Neural cell (in vitro differentiated cells): ENCODE data around the gene TMBIM4. TPM values are rescaled to one million over a fixed set of nuclear protein-coding genes. Genes with fewer than 3 reads are reported as not detected.

ENCODE experiments used
- H2AFZ ChIP-seq: fragments of 200-600, 300-800 bp; sonication (generic), shearing (Covaris generic); 2 replicates; pipeline ENCODE4 v1.6.0; 2014; ENCODE audit warnings: low read depth, mild to moderate bottlenecking, antibody characterized with exemption, low read length, moderate library complexity
- H3F3A ChIP-seq: fragments of 200-600 bp; shearing (Covaris generic); 2 replicates; pipeline ENCODE4 v1.6.1; 2016; ENCODE audit warnings: mild to moderate bottlenecking, moderate library complexity, mixed read lengths, antibody characterized with exemption, low read length; ENCODE audit not compliant: insufficient read depth, poor library complexity, severe bottlenecking
- H3K27ac ChIP-seq: fragments of 200-600, 300-800 bp; sonication (generic), shearing (Covaris generic); 2 replicates; pipeline ENCODE4 v1.5.1; 2014; ENCODE audit warnings: mild to moderate bottlenecking, low read length, moderate library complexity
- H3K27me3 ChIP-seq: fragments of 300-800, 200-600 bp; sonication (generic), shearing (Covaris generic); 2 replicates; pipeline ENCODE4 v1.6.0; 2014; ENCODE audit warnings: mild to moderate bottlenecking, low read depth, low read length, moderate library complexity; ENCODE audit not compliant: insufficient read depth
- H3K36me3 ChIP-seq: fragments of 300-800, 200-600 bp; sonication (generic), shearing (Covaris generic); 2 replicates; pipeline ENCODE4 v1.5.1; 2014; ENCODE audit warnings: mild to moderate bottlenecking, antibody characterized with exemption, low read length, moderate library complexity; ENCODE audit not compliant: insufficient read depth
- H3K4me2 ChIP-seq: fragments of 300-800, 200-600 bp; sonication (generic), shearing (Covaris generic); 2 replicates; pipeline ENCODE4 v1.6.0; 2014; ENCODE audit warnings: mild to moderate bottlenecking, low read length
- H3K4me3 ChIP-seq: fragments of 300-800, 200-600 bp; sonication (generic), shearing (Covaris generic); 2 replicates; pipeline ENCODE4 v1.5.1; 2014; ENCODE audit warnings: mild to moderate bottlenecking, low read length, moderate library complexity
- H3K79me2 ChIP-seq: fragments of 200-600 bp; shearing (Covaris generic); replicated peaks from 2 replicates; pipeline ENCODE4 v1.6.0; 2014; ENCODE audit warnings: mild to moderate bottlenecking, low read length, moderate library complexity; ENCODE audit not compliant: insufficient read depth
- H3K9ac ChIP-seq: fragments of 300-800, 200-600 bp; sonication (generic), shearing (Covaris generic); 2 replicates; pipeline ENCODE4 v1.6.1; 2016; ENCODE audit warnings: mild to moderate bottlenecking, low read length, mixed read lengths
- H3K9me2 ChIP-seq: fragments of 200-600 bp; shearing (Covaris generic); 2 replicates; pipeline ENCODE4 v1.6.1; 2016; ENCODE audit warnings: mild to moderate bottlenecking, low read length, mixed read lengths; ENCODE audit not compliant: insufficient read depth
- H3K9me3 ChIP-seq: fragments of 200-600, 300-800 bp; sonication (generic), shearing (Covaris generic); 2 replicates; pipeline ENCODE4 v1.6.1; 2016; ENCODE audit warnings: mild to moderate bottlenecking, mixed run types, low read length, moderate library complexity, mixed read lengths
- H4K20me1 ChIP-seq: fragments of 200-600 bp; shearing (Covaris generic); 2 replicates; pipeline ENCODE4 v1.6.1; 2016; ENCODE audit warnings: mild to moderate bottlenecking, mixed run types; ENCODE audit not compliant: insufficient read depth
- EP300 ChIP-seq: fragments of 450-650 bp; conservative IDR thresholded peaks from 2 replicates; pipeline ENCODE4 v1.6.1; 2014; ENCODE audit warnings: antibody characterized with exemption, mild to moderate bottlenecking, moderate library complexity; ENCODE audit not compliant: poor library complexity, severe bottlenecking
- EZH2 ChIP-seq: fragments of 200-600, 300-800 bp; shearing (Covaris generic), sonication (generic); IDR thresholded peaks from 2 replicates; pipeline ENCODE4 v1.6.1; 2014; ENCODE audit warnings: antibody characterized with exemption, low read length, borderline replicate concordance, mild to moderate bottlenecking; ENCODE audit not compliant: insufficient read depth, poor library complexity, severe bottlenecking
- MXI1 ChIP-seq: fragments of 450-650 bp; conservative IDR thresholded peaks from 2 replicates; pipeline ENCODE4 v1.6.1; 2014; ENCODE audit warnings: antibody characterized with exemption, mild to moderate bottlenecking; ENCODE audit not compliant: poor library complexity, severe bottlenecking
- POLR2AphosphoS5 ChIP-seq: IDR thresholded peaks from 2 replicates; pipeline ENCODE4 v1.6.1; 2012
- RAD21 ChIP-seq: fragments of 450-650 bp; conservative IDR thresholded peaks from 2 replicates; pipeline ENCODE4 v1.6.1; 2014; ENCODE audit warnings: antibody characterized with exemption, mild to moderate bottlenecking, moderate library complexity
- SMC3 ChIP-seq: fragments of 450-650 bp; conservative IDR thresholded peaks from 2 replicates; pipeline ENCODE4 v1.6.1; 2014; ENCODE audit warnings: antibody characterized with exemption, mild to moderate bottlenecking, moderate library complexity; ENCODE audit not compliant: poor library complexity
- TAF1 ChIP-seq: IDR thresholded peaks from 2 replicates; pipeline ENCODE4 v1.6.1; 2012; ENCODE audit warnings: low read depth
- polyA plus RNA-seq: library from polyadenylated mRNA; depleted of rRNA; stranded (reverse); fragments of >200 nt; gene quantifications from 2 replicates; pipeline ENCODE4 v1.2.3, GENCODE V29; 2014
- TF ChIP-seq, protein P1 (sequence below): fragments of 450-650 bp; IDR thresholded peaks from 2 replicates; pipeline ENCODE4 v1.5.1; 2014; ENCODE audit warnings: antibody characterized with exemption, mild to moderate bottlenecking, moderate library complexity; ENCODE audit not compliant: poor library complexity, severe bottlenecking
- TF ChIP-seq, protein P2 (sequence below): IDR thresholded peaks from 2 replicates; pipeline ENCODE4 v1.6.1; 2012; ENCODE audit warnings: borderline replicate concordance

The TMBIM4 gene
- polyA plus RNA-seq, 1 donor from 2014 or later, result 24.5 TPM

DNA sequence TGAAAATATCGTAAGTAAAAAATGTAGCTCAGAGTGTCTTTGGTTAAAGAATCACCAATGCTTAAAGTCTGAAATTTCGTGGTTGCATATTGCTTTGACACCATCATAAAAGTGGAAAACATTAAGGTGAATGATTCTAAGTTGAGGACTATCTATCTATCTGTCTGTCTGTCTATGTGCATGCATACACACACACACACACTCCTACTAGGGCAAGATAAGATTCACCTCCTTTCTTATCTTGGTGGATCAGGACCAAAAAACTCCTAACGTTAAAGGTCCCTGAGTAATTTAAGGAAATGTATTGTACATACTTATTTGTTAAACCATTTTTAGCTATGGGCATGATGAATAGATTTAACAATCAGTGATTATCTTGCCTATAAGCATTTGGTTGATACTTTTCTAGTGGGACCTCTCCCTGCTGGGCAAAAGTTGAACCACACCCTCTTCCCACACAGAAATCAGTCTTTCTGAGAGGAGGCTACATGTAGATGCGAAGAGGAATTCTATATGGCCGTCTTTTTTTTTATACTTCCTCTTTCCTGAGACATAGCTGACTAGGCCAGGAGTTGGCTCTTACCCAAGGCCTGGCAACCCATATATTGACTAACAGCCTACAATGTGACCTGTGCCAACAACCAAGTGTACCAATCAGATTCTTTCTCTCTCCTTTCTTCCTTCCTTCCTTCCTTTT is 19.9 kb downstream of the TMBIM4 start:
- no peaks in the 10 kb centered on the region for H3K9me2 ChIP-seq
- H3K4me3 ChIP-seq, result no peak overlapping the region
- H3K9ac ChIP-seq, result no peak overlapping the region
- no peaks in the 10 kb centered on the region for H3K27me3 ChIP-seq
- H3K4me2 ChIP-seq, result no peak overlapping the region
- no peaks in the 10 kb centered on the region for H3K9me3 ChIP-seq
- no peaks in the 10 kb centered on the region for H4K20me1 ChIP-seq
- no peak overlapping the region for H2AFZ ChIP-seq
- no peak overlapping the region for H3K27ac ChIP-seq
- H3K36me3 ChIP-seq, result no peaks in the 10 kb centered on the region
- no peaks in the 10 kb centered on the region for H3K79me2 ChIP-seq
- no peaks in the 10 kb centered on the region for H3F3A ChIP-seq
- TF ChIP-seq MXI1, result no peak
- TF ChIP-seq POLR2AphosphoS5, result no peak
- TF ChIP-seq SMC3, result no peak
- TF ChIP-seq TAF1, result no peak
- TF ChIP-seq, protein P1, sequence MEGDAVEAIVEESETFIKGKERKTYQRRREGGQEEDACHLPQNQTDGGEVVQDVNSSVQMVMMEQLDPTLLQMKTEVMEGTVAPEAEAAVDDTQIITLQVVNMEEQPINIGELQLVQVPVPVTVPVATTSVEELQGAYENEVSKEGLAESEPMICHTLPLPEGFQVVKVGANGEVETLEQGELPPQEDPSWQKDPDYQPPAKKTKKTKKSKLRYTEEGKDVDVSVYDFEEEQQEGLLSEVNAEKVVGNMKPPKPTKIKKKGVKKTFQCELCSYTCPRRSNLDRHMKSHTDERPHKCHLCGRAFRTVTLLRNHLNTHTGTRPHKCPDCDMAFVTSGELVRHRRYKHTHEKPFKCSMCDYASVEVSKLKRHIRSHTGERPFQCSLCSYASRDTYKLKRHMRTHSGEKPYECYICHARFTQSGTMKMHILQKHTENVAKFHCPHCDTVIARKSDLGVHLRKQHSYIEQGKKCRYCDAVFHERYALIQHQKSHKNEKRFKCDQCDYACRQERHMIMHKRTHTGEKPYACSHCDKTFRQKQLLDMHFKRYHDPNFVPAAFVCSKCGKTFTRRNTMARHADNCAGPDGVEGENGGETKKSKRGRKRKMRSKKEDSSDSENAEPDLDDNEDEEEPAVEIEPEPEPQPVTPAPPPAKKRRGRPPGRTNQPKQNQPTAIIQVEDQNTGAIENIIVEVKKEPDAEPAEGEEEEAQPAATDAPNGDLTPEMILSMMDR, result no peak
- no peak for TF ChIP-seq EP300

DNA sequence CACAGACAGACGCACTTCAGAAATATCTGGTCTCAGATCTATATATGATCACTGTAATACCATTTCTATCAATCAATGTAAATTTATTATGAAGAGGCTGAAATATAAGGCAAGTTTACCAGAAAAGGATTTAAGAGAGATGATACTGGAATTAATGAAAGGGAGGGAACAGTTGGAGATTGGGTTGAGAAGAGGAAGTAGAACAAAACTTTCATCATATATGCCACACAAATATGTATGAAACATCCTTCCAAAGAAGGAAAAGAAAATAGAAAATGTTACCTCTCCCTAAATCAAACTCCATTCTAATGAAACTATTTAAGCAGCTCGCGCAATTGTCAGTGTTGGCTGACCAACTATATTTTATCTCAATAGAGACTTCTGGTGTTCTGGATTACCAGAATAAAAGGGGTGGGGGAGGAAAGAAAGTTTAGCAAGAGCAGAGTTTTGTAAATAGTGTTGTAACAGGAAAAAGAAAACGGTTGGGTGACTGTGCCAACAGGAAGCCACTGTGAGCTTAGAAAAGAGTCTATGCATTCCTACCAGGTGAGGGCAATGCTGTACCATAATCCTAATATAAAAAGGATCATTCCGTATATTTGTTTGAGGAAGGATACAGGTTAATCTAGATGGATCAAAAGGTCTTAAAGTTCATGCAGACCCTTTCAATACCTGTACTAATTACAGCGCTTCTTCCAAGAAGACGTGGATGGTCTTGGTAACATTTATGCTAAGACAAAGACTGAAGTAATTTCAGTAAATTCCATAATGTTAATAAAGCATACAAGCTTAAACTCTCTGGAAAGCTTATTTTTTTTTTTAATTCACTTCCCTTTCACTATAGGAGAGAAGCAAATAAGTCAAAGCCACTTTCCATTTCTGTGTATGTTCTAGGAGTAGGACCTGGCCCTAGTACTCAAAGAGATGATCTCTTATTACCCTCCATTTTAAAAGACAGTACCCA is 24.7 kb downstream of the TMBIM4 start:
- Histone ChIP-seq H3K79me2 (no peaks in the 10 kb centered on the region), H3K9me3 (no peaks in the 10 kb centered on the region), H3F3A (no peaks in the 10 kb centered on the region), H2AFZ (no peak overlapping the region), H3K4me3 (no peak overlapping the region), H3K27me3 (no peaks in the 10 kb centered on the region), H3K4me2 (no peak overlapping the region), H3K9me2 (no peaks in the 10 kb centered on the region), H3K36me3 (peaks cover 3% of the 10 kb centered on the region), H3K9ac (no peak overlapping the region), H4K20me1 (no peaks in the 10 kb centered on the region), H3K27ac (no peak overlapping the region)
- peak; percentile 73 for TF ChIP-seq SMC3
- TF ChIP-seq, protein P1, result peak; percentile 67
- TF ChIP-seq MXI1, result no peak
- TF ChIP-seq TAF1, result no peak
- TF ChIP-seq EZH2, result no peak
- peak; percentile 76 for TF ChIP-seq RAD21
- TF ChIP-seq, protein P2, sequence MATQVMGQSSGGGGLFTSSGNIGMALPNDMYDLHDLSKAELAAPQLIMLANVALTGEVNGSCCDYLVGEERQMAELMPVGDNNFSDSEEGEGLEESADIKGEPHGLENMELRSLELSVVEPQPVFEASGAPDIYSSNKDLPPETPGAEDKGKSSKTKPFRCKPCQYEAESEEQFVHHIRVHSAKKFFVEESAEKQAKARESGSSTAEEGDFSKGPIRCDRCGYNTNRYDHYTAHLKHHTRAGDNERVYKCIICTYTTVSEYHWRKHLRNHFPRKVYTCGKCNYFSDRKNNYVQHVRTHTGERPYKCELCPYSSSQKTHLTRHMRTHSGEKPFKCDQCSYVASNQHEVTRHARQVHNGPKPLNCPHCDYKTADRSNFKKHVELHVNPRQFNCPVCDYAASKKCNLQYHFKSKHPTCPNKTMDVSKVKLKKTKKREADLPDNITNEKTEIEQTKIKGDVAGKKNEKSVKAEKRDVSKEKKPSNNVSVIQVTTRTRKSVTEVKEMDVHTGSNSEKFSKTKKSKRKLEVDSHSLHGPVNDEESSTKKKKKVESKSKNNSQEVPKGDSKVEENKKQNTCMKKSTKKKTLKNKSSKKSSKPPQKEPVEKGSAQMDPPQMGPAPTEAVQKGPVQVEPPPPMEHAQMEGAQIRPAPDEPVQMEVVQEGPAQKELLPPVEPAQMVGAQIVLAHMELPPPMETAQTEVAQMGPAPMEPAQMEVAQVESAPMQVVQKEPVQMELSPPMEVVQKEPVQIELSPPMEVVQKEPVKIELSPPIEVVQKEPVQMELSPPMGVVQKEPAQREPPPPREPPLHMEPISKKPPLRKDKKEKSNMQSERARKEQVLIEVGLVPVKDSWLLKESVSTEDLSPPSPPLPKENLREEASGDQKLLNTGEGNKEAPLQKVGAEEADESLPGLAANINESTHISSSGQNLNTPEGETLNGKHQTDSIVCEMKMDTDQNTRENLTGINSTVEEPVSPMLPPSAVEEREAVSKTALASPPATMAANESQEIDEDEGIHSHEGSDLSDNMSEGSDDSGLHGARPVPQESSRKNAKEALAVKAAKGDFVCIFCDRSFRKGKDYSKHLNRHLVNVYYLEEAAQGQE, result no peak
- TF ChIP-seq POLR2AphosphoS5, result no peak
- TF ChIP-seq EP300, result no peak
